LNCaP clone FGC (cell line): ENCODE data around the gene MTCL1.

Source experiments
- DNase-seq: peaks from one replicate; pipeline ENCODE4 v3.0.0-alpha.2; 2011; ENCODE audit warnings: low read depth
- H3K4me3 ChIP-seq: 2 replicates; pipeline ENCODE4 v1.5.1; 2011; ENCODE audit warnings: mild to moderate bottlenecking, low read depth, low read length, control low read depth
- CTCF ChIP-seq: IDR thresholded peaks from 2 replicates; pipeline ENCODE4 v1.5.1; 2012; ENCODE audit warnings: mild to moderate bottlenecking; ENCODE audit not compliant: control insufficient read depth, insufficient read depth; ENCODE audit errors: extremely low read depth

Gene MTCL1

GRCh38 chr18:8795586-8796325 is 90.4 kb downstream of the MTCL1 start:
- DNase-seq: no peak
- no peak overlapping the region for H3K4me3 ChIP-seq

GRCh38 chr18:8797206-8797605 is 91.8 kb downstream of the MTCL1 start:
- DNase-seq: no peak
- H3K4me3 ChIP-seq: no peak overlapping the region

More at GRCh38 chr18:8795586-8796325, 90.4 kb downstream of the MTCL1 start:
- no peak for TF ChIP-seq CTCF

GRCh38 chr18:8799001-8799400 is 93.6 kb downstream of the MTCL1 start:
- TF ChIP-seq CTCF: no peak
- no peak for DNase-seq
- H3K4me3 ChIP-seq: no peak overlapping the region

More at GRCh38 chr18:8797206-8797605, 91.8 kb downstream of the MTCL1 start:
- TF ChIP-seq CTCF: no peak

- TF ChIP-seq CTCF: no peak
- no peak for DNase-seq
- H3K4me3 ChIP-seq: no peak overlapping the region
These were observed 94.5 kb downstream of the MTCL1 start for GRCh38 chr18:8799596-8800441.

- no peak for TF ChIP-seq CTCF
- H3K4me3 ChIP-seq: no peak overlapping the region
- DNase-seq: no peak
These were observed 95.1 kb downstream of the MTCL1 start for GRCh38 chr18:8800445-8800844.

GRCh38 chr18:8800876-8801262 is 95.5 kb downstream of the MTCL1 start:
- no peak for DNase-seq
- no peak for TF ChIP-seq CTCF
- no peak overlapping the region for H3K4me3 ChIP-seq
